ENCODE measurements around the gene BTBD16. TPM values are rescaled to one million over a fixed set of nuclear protein-coding genes. Genes with fewer than 3 reads are reported as not detected.

Gene BTBD16
- total RNA-seq, 2 experiments from 2014 or later: not detected

DNA sequence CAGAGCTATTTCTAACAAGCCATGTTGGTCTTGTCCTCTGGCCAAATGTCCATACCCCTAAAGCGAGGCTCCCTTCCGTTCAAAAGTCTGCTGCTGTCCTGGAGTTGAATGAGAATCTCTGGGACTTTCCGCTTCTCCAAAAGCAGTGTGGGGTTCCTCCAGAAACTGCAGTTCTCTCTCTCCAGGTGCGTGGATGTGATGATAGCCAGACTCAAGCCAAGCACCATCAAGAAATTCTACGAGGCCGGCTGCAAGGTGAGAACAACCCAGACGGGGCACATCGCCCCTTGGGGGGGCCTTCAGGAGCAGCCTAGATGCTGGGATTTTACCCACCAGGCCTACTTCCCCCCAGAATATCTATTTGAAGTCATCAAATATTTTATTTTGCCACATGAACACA, 26.5 kb downstream of the BTBD16 start:
- Mint-ChIP-seq H3K27me3 (peaks cover 21% of the 10 kb centered on the region), H3K36me3 (ENCODE audit: low read depth) (no peaks in the 10 kb centered on the region), H3K4me3 (no peak overlapping the region), H3K4me1 (peaks cover 45% of the 10 kb centered on the region), H3K9me3 (no peaks in the 10 kb centered on the region), H3K27ac (no peak overlapping the region)
- CTCF ChIA-PET: interaction anchor here (0.7 to 5.6 kb wide), 3 partner anchors 27 to 141 kb away, joined by 3 to 87 read pairs (median 14); partner anchors contain the start of gene BTBD16
- POLR2A ChIA-PET: no interaction called here
- no peak for DNase-seq

DNA sequence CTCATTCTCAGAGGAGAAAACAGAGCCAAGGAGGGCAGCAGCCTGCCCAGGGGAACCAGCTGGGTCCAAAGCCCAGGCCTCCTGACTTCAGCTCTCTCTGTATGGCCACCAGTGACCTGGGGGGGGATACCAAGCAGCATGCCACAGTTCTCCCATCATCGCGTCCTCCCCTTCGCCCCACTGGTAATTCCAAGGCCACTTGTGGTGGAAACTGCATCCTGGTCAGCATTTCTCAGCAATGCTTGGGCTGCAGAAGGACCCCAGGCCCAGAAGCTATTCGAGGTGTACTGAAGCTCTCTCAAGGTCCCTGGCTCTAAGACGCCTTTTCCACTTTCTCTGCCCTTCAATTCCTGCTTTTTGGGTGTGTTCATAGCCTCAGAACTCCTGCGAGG, 27.1 kb downstream of the BTBD16 start:
- Mint-ChIP-seq H3K36me3 (ENCODE audit: low read depth) (no peaks in the 10 kb centered on the region), H3K27ac (no peak overlapping the region), H3K27me3 (peaks cover 25% of the 10 kb centered on the region), H3K4me3 (no peak overlapping the region), H3K9me3 (no peaks in the 10 kb centered on the region), H3K4me1 (peaks cover 41% of the 10 kb centered on the region)
- no peak for DNase-seq
- ChIA-PET CTCF (interaction anchor here (0.7 to 5.6 kb wide), 18 partner anchors 10 to 352 kb away, joined by 3 to 87 read pairs (median 4); no protein-coding TSS in a partner anchor), POLR2A (no interaction called here)

DNA sequence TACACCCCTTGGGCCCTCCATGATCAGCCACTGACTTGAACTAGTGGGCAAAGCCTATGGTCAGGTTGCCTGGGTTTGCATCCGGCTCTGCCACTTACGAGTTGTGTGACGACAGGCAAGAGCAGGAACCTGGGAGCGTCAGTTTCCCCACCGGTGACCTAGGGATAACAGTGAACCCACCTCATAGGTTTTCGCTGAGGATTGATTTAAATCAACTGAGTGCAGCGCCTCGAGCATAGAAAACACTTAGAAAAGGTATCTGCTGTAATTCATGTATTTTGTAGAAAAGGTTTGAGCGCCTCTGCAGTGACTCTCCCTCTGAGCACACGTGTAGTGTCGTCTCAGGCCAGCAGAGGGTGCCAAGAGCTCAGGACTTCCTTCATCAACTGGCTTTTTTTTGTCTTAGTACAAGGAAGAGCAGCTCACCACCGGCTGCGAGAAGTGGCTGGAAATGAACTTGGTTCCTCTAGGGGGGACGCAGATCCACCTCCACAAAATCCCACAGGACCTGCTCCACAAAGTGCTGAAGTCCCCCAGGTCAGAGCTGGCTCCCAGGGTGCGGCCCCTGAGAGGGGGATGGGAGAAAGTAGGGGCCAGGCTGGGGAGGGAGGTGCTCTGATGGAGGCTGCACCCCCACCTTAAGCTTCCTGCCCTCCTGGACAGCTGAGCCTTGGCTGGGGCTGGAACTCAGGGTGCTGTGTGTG, 27.7 kb downstream of the BTBD16 start:
- H3K4me1 Mint-ChIP-seq: peaks cover 35% of the 10 kb centered on the region
- no peak overlapping the region for H3K27ac Mint-ChIP-seq
- CTCF ChIA-PET: interaction anchor here (0.6 to 5.6 kb wide), 29 partner anchors 8 to 405 kb away, joined by 3 to 87 read pairs (median 4); partner anchors contain the start of gene BTBD16
- POLR2A ChIA-PET: no interaction called here
- no peaks in the 10 kb centered on the region for H3K9me3 Mint-ChIP-seq
- no peak overlapping the region for H3K4me3 Mint-ChIP-seq
- no peaks in the 10 kb centered on the region for H3K36me3 Mint-ChIP-seq (ENCODE audit: low read depth)
- peak; percentile 70 for DNase-seq
- peaks cover 27% of the 10 kb centered on the region for H3K27me3 Mint-ChIP-seq

DNA sequence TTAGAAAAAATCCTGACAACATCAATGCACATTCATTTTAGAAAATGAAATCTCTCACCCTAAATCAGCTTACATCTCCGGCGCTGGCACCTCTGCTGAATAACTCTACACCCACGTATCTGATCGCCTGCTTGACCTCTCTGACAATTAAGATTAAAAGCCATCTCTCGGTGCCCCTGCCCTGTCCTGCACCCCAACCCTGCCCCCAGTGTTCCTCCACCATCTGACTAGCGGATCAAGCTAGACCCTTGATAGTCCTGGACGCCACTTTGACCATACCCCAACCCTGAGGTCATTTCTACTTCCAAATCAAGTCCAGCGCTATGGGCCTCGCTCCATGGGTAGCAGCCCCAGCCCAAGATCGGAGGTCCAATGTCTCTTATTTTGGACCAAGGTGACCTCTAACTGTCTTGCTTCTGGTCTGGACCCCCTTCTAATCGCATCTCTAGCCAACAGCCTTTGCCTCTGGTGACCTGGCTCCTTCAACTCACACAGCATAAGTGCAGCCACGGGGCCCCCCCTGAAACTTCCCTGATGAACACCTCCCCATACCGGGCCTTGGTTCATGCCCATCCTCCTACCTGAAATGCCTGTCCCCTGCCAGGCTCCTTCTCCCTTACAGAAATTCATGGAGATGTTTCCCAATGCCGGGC, 28.5 kb downstream of the BTBD16 start:
- Mint-ChIP-seq H3K4me3 (no peak overlapping the region), H3K4me1 (peaks cover 28% of the 10 kb centered on the region), H3K9me3 (no peaks in the 10 kb centered on the region), H3K27me3 (peaks cover 27% of the 10 kb centered on the region), H3K36me3 (ENCODE audit: low read depth) (no peaks in the 10 kb centered on the region), H3K27ac (no peak overlapping the region)
- POLR2A ChIA-PET: no interaction called here
- CTCF ChIA-PET: interaction anchor here (0.6 to 5.6 kb wide), 28 partner anchors 7 to 404 kb away, joined by 3 to 87 read pairs (median 4); partner anchors contain the start of gene BTBD16
- DNase-seq: no peak

DNA sequence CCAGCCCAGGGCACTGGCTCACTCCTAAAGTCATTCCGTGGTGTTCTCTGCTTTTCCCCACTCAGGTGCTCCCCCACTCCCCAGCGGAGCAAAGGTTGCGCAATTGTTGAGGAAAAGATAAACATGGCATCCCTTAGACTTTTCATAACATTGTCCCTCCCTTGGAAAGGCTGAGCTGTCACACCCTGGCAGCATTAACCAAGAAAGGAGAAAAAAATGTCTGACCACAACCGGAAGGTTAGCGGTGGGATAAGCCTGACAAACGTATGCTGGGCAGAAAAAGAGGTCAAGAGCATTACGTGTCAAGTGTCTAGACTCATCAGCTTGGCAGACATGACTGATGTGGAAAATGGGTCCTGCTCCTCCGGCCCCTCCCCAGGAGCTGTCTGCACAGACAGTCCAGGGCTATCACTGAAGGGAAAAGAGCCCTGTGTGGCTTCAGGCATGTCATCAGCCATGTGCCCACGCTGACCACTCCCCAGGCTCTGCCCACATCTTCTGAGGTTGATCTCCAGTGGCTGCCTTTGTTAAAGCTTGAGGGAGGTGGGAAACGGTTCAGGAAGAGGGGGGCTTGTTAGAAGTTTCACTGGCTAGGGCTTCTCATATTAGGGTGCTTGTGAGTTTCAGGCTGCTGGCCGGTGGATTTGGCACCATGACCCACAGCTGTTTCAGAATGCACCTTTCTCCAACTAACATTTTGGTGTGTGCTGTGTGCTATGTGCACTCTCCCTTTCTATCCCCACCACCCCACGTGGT, 30.1 kb downstream of the BTBD16 start:
- Mint-ChIP-seq H3K36me3 (ENCODE audit: low read depth) (no peaks in the 10 kb centered on the region), H3K27me3 (peaks cover 19% of the 10 kb centered on the region), H3K4me3 (no peak overlapping the region), H3K27ac (no peak overlapping the region), H3K9me3 (peaks cover 4% of the 10 kb centered on the region), H3K4me1 (peaks cover 14% of the 10 kb centered on the region)
- peak; percentile 43 for DNase-seq
- POLR2A ChIA-PET: interaction anchor here (1.4 kb wide), 1 partner anchor 121 kb away, joined by 3 read pairs; no protein-coding TSS in a partner anchor
- CTCF ChIA-PET: interaction anchor here (1.6 kb wide), 1 partner anchor 134 kb away, joined by 4 read pairs; no protein-coding TSS in a partner anchor

DNA sequence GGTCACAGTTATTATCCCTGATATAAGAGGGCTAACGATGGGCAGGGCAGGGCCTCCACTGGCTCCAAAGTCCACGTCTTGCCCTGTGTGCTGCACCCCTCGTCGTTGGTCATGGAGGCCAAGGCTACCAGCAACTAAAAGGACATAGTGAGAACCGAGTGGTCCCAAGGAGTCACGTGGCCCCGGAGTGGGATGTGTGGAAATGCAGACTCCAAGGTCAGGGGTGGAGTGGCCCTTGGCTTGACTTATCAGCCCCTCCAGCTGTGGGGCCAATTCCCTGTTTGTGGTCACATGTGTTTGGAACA, 30.7 kb downstream of the BTBD16 start:
- peaks cover 15% of the 10 kb centered on the region for H3K27me3 Mint-ChIP-seq
- DNase-seq: no peak

DNA sequence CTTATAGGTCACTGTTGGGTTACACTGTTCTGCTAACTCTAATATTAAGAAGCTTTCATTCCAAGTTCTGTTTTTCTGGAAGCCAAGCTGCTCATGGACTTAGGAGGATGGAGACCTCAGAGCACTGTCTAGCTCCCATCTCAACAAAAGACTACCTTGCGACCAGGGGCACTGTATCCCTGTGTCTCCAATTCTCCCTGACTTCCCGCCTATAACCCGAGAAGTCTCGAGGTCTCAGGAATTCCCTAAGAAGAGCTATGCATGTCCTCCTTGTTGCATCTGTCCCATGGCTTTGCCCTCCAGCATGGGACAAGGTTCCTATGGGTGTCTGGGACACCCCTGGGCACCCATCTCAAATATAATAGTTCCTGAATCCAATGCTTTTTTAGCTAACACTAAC, 31.2 kb downstream of the BTBD16 start:
- Mint-ChIP-seq H3K36me3 (ENCODE audit: low read depth) (no peaks in the 10 kb centered on the region), H3K9me3 (peaks cover 4% of the 10 kb centered on the region), H3K4me3 (no peak overlapping the region), H3K4me1 (peaks cover 14% of the 10 kb centered on the region), H3K27me3 (peaks cover 13% of the 10 kb centered on the region), H3K27ac (no peak overlapping the region)
- ChIA-PET POLR2A (interaction anchor here (1.4 kb wide), 1 partner anchor 120 kb away, joined by 3 read pairs; no protein-coding TSS in a partner anchor), CTCF (interaction anchor here (1.6 kb wide), 1 partner anchor 133 kb away, joined by 4 read pairs; no protein-coding TSS in a partner anchor)
- no peak for DNase-seq

More for the DNA sequence above, 30.7 kb downstream of the BTBD16 start:
- Mint-ChIP-seq H3K27ac (no peak overlapping the region), H3K4me3 (no peak overlapping the region), H3K9me3 (peaks cover 4% of the 10 kb centered on the region), H3K4me1 (peaks cover 14% of the 10 kb centered on the region), H3K36me3 (ENCODE audit: low read depth) (no peaks in the 10 kb centered on the region)
- ChIA-PET POLR2A (interaction anchor here (1.4 kb wide), 1 partner anchor 120 kb away, joined by 3 read pairs; no protein-coding TSS in a partner anchor), CTCF (interaction anchor here (1.6 kb wide), 1 partner anchor 133 kb away, joined by 4 read pairs; no protein-coding TSS in a partner anchor)

DNA sequence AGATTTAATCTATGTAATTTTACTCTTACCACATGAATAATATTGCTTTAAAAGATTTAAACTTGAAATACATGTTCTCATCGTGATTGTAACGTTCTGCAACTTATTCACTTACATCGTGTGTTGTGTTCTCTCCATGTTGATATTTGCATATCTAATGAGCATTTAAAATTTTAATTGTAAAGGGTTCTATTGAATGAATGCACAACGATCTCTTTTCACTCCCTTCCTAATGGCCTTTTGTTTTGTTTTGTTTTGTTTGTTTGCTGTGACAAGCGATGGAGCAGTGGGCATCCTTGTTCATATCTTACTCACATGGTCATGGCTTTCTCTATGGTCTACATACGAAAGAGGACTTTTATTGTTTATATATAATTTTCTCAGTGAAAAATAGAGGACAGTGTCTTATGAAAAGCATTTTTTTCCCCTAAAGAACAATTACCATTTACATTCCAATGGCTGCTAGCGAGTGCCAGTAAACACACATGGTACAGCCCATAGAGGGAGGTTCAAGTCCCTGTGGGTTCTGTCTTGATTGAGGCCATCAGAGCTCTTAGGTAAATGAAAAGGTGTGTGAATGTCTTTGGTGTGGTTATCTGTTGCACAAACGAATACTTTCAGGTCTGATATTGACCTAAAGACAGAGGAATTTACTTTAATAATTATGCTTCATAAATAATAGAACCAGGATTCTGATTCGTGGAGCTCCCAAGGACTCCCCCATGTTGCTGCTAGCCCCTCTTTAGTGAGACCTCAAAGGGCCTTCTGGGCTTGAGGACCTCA, 32.4 kb downstream of the BTBD16 start:
- no peak overlapping the region for H3K27ac Mint-ChIP-seq
- H3K4me1 Mint-ChIP-seq: peaks cover 14% of the 10 kb centered on the region
- peaks cover 4% of the 10 kb centered on the region for H3K9me3 Mint-ChIP-seq
- H3K4me3 Mint-ChIP-seq: no peak overlapping the region
- no peaks in the 10 kb centered on the region for H3K36me3 Mint-ChIP-seq (ENCODE audit: low read depth)
- H3K27me3 Mint-ChIP-seq: peaks cover 10% of the 10 kb centered on the region
- ChIA-PET CTCF (no interaction called here), POLR2A (no interaction called here)
- DNase-seq: no peak

DNA sequence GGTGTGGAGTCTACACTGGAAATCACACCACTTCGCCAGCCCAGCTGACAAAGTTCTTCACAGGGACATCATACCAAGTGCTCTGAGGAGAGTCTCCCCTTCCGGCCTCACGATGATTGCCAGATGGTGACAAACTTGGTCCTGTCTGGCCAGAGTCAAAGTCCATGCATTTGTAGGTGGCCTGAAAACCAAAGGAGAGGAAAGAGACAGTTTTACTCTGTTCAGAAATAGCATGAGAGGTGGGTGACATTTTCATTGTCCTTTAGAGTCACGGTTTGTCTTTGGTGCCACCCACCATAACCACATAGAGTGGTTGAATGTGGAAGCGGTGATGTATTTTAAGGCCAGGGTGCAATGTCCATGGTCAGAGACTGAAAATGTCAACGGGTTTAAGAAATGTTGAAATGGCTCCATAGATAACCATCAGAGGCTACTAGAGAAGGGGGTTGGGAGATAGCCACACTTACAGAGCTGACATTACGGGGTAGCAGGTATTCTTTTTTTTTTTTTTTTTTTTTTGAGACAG, 33.0 kb downstream of the BTBD16 start:
- Mint-ChIP-seq H3K27ac (no peak overlapping the region), H3K9me3 (peaks cover 4% of the 10 kb centered on the region), H3K27me3 (peaks cover 8% of the 10 kb centered on the region), H3K4me3 (no peak overlapping the region), H3K4me1 (peaks cover 12% of the 10 kb centered on the region), H3K36me3 (ENCODE audit: low read depth) (no peaks in the 10 kb centered on the region)
- ChIA-PET POLR2A (no interaction called here), CTCF (interaction anchor here (1.0 kb wide), 1 partner anchor 130 kb away, joined by 3 read pairs; no protein-coding TSS in a partner anchor)
- no peak for DNase-seq

DNA sequence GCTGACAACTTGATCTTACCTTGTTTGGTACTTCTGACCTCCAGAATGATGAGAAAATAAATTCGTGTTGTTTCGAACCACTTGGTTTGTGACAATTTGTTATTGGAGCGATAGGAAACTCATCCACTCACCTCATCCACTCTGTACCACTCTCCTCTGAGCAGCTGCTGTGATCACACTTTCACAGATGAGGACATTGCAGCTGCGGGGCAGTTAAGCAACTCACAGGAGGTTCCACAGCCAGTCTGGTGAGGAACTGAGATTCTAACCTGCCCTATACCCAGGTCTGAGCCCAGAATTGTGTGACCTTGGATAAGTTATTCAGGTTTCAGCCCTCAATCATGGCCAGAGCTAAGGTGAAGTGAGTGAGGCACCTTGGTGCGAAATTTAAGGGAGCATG, 35.2 kb downstream of the BTBD16 start:
- Mint-ChIP-seq H3K4me3 (no peak overlapping the region), H3K36me3 (ENCODE audit: low read depth) (no peaks in the 10 kb centered on the region), H3K9me3 (peaks cover 4% of the 10 kb centered on the region), H3K4me1 (peaks cover 4% of the 10 kb centered on the region), H3K27ac (no peak overlapping the region), H3K27me3 (peaks cover 6% of the 10 kb centered on the region)
- ChIA-PET CTCF (interaction anchor here (1.1 kb wide), 1 partner anchor 7 kb away, joined by 3 read pairs; no protein-coding TSS in a partner anchor), POLR2A (no interaction called here)
- DNase-seq: no peak

DNA sequence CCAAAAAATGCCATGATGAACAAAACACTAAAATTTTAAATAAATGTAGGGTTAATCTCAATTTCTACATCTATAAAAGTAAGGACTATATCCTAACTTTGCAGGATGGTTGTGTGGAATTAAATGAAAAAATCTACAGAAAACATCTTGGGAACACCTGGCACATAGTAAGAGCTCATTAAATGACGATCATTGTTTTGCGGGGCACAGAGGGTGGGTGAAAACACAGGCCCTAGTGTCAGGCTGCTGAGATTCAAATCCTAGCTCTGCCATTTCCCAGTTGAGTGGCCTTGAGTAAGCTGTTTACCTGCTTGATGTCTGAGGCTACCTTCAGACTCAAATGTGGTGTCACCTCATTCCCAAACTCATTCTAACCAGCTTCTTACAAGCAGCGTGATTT, 35.6 kb downstream of the BTBD16 start:
- Mint-ChIP-seq H3K36me3 (ENCODE audit: low read depth) (no peaks in the 10 kb centered on the region), H3K4me1 (no peaks in the 10 kb centered on the region), H3K27me3 (peaks cover 10% of the 10 kb centered on the region), H3K9me3 (peaks cover 4% of the 10 kb centered on the region), H3K4me3 (no peak overlapping the region), H3K27ac (no peak overlapping the region)
- POLR2A ChIA-PET: no interaction called here
- no peak for DNase-seq
- CTCF ChIA-PET: interaction anchor here (1.1 kb wide), 1 partner anchor 8 kb away, joined by 3 read pairs; no protein-coding TSS in a partner anchor

Data from activated CD4-positive, alpha-beta memory T cell treated with anti-CD3 and anti-CD28 coated beads, Interleukin-2, amount 10 ng/mL, durations not matched to agents 7 days and 5 days (primary cell).